Neutrophil (primary cell): Measurements from ENCODE around the gene ABCF3.
"Not testable (repeated sequence)": the region's sequence is repeated elsewhere in the genome, so short reads cannot be mapped to it uniquely, and the experiment has no call there.

Source experiments
- H3K27ac ChIP-seq: fragments of 200-600 bp; sonication (generic); 2 replicates; pipeline ENCODE4 v1.5.1; 2016; ENCODE audit warnings: mild to moderate bottlenecking, moderate library complexity
- H3K27me3 ChIP-seq: fragments of 200-600 bp; sonication (generic); 2 replicates; pipeline ENCODE4 v1.6.0; 2016; ENCODE audit warnings: mild to moderate bottlenecking
- H3K36me3 ChIP-seq: fragments of 200-600 bp; sonication (generic); 2 replicates; pipeline ENCODE4 v1.5.1; 2017
- H3K4me1 ChIP-seq, 2 experiments: fragments of 200-600 bp in 1 of 2; sonication (generic) in 1 of 2; 1 replicate in 1 of 2; 2 replicates in 1 of 2; pipeline versions ENCODE4 v1.5.1 to v1.6.1; 2013 to 2016; ENCODE audit warnings: low read depth in 1 of 2, low read length in 1 of 2, mild to moderate bottlenecking in 1 of 2, moderate library complexity in 1 of 2; ENCODE audit not compliant: control insufficient read depth in 1 of 2, insufficient read depth in 1 of 2
- H3K4me3 ChIP-seq, 2 experiments: fragments of 200-600 bp in 1 of 2; sonication (generic) in 1 of 2; 1 replicate in 1 of 2; 2 replicates in 1 of 2; pipeline ENCODE4 v1.5.1; 2013 to 2016; ENCODE audit warnings: low read depth in 1 of 2, low read length in 1 of 2, mild to moderate bottlenecking in 1 of 2, moderate library complexity in 1 of 2
- H3K9me3 ChIP-seq: fragments of 200-600 bp; sonication (generic); 2 replicates; pipeline ENCODE4 v1.5.1; 2016
- TF ChIP-seq, protein P1 (sequence below): fragments of 200-600 bp; sonication (generic); IDR thresholded peaks from 2 replicates; pipeline ENCODE4 v1.5.1; 2016; ENCODE audit warnings: antibody characterized with exemption

ABCF3 gene

GRCh38 chr3:184155644-184156521, 30.1 kb upstream of the ABCF3 start:
- TF ChIP-seq, protein P1, sequence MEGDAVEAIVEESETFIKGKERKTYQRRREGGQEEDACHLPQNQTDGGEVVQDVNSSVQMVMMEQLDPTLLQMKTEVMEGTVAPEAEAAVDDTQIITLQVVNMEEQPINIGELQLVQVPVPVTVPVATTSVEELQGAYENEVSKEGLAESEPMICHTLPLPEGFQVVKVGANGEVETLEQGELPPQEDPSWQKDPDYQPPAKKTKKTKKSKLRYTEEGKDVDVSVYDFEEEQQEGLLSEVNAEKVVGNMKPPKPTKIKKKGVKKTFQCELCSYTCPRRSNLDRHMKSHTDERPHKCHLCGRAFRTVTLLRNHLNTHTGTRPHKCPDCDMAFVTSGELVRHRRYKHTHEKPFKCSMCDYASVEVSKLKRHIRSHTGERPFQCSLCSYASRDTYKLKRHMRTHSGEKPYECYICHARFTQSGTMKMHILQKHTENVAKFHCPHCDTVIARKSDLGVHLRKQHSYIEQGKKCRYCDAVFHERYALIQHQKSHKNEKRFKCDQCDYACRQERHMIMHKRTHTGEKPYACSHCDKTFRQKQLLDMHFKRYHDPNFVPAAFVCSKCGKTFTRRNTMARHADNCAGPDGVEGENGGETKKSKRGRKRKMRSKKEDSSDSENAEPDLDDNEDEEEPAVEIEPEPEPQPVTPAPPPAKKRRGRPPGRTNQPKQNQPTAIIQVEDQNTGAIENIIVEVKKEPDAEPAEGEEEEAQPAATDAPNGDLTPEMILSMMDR = no peak
- Histone ChIP-seq H3K4me3 (peak overlapping the region; percentile 85 to 91), H3K4me1 (peaks cover 32% of the 10 kb centered on the region in 2 experiments), H3K27ac (peak overlapping the region; percentile 78), H3K27me3 (no peaks in the 10 kb centered on the region), H3K9me3 (no peaks in the 10 kb centered on the region), H3K36me3 (no peaks in the 10 kb centered on the region)

DNA sequence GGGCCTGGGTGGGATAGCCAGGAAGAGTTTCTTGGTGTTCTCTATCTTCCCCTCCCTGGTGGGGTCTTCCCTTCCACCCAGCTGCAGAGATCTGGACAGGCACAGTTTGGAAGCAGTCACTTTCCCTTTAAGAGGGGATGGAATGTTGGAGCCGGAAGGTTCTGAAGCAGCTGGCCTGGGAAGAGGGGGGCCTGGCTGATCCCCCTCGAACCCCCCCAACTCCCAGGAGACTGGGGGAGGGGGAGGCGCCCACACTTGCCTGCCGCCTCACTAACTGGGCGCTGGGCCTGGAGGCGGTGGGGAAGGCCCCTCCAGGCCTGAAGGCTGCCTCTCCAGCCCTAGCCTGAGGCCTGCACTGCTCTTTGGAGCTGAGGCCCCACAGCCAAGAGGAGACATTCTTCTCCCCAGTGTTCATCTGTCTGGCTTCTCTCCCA, 29.5 kb upstream of the ABCF3 start:
- no peaks in the 10 kb centered on the region for H3K36me3 ChIP-seq
- peaks cover 32% of the 10 kb centered on the region in 2 experiments for H3K4me1 ChIP-seq
- H3K27ac ChIP-seq = peak overlapping the region; percentile 78
- no peaks in the 10 kb centered on the region for H3K9me3 ChIP-seq
- TF ChIP-seq, protein P1 = no peak
- H3K27me3 ChIP-seq = no peaks in the 10 kb centered on the region
- H3K4me3 ChIP-seq = peak overlapping the region; percentile 85 to 91

GRCh38 chr3:184157206-184157605, 28.8 kb upstream of the ABCF3 start:
- H3K4me3 ChIP-seq = peak overlapping the region; percentile 85 to 91
- H3K9me3 ChIP-seq = no peaks in the 10 kb centered on the region
- TF ChIP-seq, protein P1 = no peak
- no peaks in the 10 kb centered on the region for H3K27me3 ChIP-seq
- H3K27ac ChIP-seq = peak overlapping the region; percentile 78
- no peaks in the 10 kb centered on the region for H3K36me3 ChIP-seq
- peaks cover 32% of the 10 kb centered on the region in 2 experiments for H3K4me1 ChIP-seq

GRCh38 chr3:184158404-184158803, 27.6 kb upstream of the ABCF3 start:
- Histone ChIP-seq H3K4me1 (peaks cover 32% of the 10 kb centered on the region in 2 experiments), H3K27ac (no peak overlapping the region), H3K4me3 (no peak overlapping the region)

DNA sequence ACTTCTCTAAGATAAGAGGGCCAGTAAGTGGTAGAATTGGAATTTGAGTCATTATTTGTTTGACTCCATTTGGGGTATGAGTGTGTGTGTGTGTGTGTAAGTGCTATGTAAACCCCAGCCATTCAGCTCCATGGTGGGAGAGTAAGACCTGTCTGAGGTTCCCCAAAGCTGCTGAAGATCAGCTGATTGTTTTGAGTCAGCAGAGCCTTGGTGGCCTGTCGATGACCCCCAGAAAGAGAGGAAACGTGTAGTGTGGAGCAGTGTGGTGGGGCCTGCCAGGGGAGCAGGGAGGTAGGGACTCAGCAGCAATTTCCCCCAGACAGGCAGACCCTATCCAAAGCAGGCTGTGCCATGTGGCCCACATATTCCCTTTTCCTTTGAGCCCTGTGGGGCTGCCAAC, 25.5 kb upstream of the ABCF3 start:
- H3K4me1 ChIP-seq = peaks cover 28 to 32% of the 10 kb centered on the region in 2 experiments
- H3K27me3 ChIP-seq = no peaks in the 10 kb centered on the region
- peaks cover 25% of the 10 kb centered on the region for H3K36me3 ChIP-seq
- no peak overlapping the region for H3K4me3 ChIP-seq
- H3K9me3 ChIP-seq = no peaks in the 10 kb centered on the region
- TF ChIP-seq, protein P1 = no peak
- no peak overlapping the region for H3K27ac ChIP-seq

More at GRCh38 chr3:184158404-184158803, 27.6 kb upstream of the ABCF3 start:
- H3K9me3 ChIP-seq = no peaks in the 10 kb centered on the region
- H3K27me3 ChIP-seq = no peaks in the 10 kb centered on the region
- TF ChIP-seq, protein P1 = no peak
- H3K36me3 ChIP-seq = peaks cover 4% of the 10 kb centered on the region

GRCh38 chr3:184162571-184163070, 23.4 kb upstream of the ABCF3 start:
- not testable (repeated sequence) for H3K9me3 ChIP-seq, H3K27me3 ChIP-seq, H3K4me3 ChIP-seq, H3K27ac ChIP-seq
- Histone ChIP-seq H3K36me3 (peaks cover 47% of the 10 kb centered on the region), H3K4me1 (peaks cover 9 to 13% of the 10 kb centered on the region in 2 experiments)
